HG02884 (cell line): ENCODE measurements around the gene IBA57.
"Not testable (repeated sequence)": the region's sequence is repeated elsewhere in the genome, so short reads cannot be mapped to it uniquely, and the experiment has no call there.

Source experiments
- ATAC-seq: cut with Tn5 transposase; IDR thresholded peaks from one replicate; pipeline ENCODE4 v1.9.1; 2021; ENCODE audit warnings: mild to moderate bottlenecking, moderate library complexity; ENCODE audit not compliant: unreplicated experiment

Gene IBA57

GRCh38 chr1:228184152-228184551 is 18.5 kb downstream of the IBA57 start:
- no peak for ATAC-seq

DNA sequence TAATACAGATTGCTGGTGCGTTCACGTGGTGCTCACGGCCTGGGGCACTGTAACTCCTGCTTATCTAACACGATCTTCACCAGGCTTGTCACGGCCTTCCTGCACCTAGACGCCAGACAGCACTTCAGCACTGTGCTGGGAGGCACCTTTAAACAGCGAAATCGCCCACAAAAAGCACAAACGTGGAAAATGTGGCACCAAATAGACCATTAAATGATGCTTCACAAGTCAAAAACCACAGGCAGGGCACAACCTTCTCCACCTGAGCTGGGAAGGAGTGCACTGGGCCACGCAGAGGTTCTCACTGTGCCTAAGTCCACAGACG is 20.0 kb downstream of the IBA57 start:
- no peak for ATAC-seq

DNA sequence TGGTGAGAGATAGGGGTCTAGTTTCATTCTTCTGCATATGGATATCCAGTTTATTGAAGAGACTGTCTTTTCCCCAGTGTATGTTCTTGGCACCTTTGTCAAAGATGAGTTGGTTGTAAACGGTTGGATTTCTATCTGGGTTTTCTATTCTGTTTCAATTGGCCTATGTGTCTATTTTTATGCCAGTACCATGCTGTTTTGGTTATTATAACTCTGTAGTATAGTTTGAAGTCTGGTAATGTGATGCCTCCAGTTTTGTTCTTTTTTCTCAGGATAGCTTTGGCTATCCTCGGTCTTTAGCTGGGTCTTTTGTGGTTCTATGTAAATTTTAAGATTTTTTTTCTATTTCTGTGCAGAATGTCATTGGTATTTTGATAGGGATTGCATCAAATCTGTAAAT is 22.6 kb downstream of the IBA57 start:
- not testable (repeated sequence) for ATAC-seq

GRCh38 chr1:228190182-228190581 is 24.6 kb downstream of the IBA57 start:
- no peak for ATAC-seq

DNA sequence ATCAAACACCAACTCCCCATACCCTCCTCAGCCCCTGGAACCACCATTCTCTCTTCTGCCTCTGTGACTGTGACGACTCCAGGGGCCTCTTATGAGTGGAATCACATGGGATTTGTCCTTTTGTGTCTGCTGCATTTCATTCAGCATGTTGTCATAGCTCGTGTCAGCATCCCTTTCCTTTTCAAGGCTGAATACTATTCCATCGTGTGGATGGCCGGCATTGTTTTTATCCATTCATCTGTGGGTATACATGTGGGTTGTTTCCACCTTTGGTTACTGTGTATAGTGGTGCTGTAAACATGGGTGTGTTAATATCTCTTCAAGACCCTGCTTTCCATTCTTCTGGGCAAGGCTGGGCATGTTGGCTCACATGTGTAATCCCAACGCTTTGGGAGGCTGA is 25.2 kb downstream of the IBA57 start:
- ATAC-seq: no peak

DNA sequence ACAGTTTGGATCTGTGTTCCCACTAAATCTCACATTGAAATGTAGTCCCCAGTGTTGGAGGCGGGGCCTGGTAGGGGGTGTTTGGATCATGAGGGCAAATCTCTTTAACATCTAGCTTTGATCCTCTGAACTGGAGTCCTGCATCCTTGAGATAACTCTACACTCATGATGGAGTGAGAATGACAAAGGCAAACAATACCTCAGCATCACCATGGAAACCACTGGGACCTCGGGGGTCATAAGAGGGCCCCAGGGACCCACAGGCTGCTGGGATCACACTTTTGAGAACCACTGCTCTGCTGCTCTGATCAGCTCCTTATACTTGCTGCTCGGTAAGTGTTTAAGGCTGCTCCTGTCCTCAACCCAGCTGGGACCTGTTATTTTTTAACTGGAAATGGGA is 28.8 kb downstream of the IBA57 start:
- no peak for ATAC-seq

GRCh38 chr1:228194921-228195812 is 29.6 kb downstream of the IBA57 start:
- no peak for ATAC-seq

DNA sequence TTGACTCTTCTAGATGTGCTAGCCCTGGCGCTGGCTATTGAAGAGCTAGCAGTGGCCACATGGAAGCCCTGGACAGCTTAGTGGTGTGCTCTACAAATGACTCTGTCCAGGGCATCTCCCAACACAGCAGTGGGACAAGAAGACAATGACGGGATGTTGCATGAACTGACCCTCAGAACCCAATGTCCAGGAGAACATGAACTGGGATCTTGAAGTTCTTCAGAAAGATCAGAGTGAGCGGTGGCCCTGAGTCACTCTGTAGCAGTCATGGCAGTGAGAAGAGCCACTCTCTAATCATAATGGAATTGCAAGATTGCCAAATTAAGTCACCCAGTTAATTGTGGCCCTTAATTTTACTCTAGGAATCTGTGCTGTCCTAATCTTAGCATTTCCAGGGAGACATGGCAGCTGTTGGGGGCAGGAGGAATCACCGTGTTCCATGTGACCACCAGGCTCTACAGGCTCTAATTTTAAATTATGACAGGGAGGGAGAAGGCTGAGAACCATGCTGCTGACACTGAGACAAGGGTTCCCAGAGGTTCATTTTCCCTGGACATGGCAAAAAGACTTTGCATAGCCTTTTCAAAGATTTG is 32.0 kb downstream of the IBA57 start:
- no peak for ATAC-seq

GRCh38 chr1:228198977-228199590 is 33.5 kb downstream of the IBA57 start:
- no peak for ATAC-seq

DNA sequence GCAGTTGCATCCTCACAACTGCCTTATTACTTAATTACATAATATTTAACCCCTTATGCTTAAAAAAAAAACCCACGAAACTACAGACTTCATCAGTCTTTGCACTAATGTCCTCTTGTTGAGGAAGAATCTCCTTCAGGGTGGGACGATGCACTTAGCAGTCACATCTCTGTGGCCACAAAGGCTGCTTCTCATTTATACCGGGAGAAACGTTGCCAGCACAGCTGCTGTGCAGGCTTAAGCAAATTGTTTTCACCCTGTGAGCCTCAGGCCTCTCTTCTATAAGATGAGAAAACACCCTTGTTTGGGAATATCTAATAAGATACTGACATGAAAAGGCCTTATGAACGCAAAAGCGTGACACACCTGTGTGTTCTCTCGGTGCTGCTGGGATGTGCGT is 39.4 kb downstream of the IBA57 start:
- no peak for ATAC-seq

DNA sequence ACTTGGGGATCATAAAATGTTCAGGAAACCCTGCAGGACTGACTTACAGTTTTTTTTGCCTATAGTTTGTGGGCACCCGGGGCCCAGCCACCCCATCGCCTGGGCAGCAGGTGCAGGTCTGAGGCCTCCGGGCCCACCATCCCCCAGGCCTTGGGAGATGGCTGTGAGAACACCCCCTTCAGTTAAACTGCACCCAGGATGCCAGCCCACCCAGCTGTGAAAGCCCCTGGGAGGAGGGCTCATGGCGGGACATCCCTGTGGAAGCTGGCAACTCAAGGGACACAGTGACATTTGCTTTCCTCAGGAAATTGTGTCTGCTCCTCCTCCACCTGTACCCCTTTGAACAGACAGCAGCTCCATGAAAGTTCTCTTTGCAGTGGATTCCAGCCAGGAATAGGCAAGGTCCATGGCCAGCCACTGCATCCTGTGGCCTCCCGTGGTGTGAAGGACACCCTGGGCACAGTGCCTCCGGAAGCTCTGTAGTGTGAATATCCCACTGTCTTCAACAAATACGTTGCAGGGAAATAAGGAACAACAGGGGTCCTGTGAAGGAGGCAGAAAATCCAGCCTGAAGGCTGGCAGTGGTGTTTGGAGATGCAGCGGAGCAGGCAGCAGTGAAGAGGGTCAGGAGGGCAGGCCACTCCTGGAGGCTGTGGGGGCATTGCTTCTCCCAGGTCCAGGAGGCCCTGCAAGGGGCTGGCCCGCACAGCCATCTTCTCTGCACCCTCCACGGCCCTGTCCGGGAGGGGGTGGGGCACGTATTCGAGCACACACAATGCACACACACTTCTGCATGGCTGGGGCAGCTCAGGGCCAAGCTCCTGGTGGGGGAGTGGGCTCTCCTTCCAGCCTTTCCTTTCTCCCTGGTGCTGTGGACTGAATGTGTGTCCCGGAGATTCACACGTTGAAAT is 40.2 kb downstream of the IBA57 start:
- ATAC-seq: no peak

- ATAC-seq: no peak
Measured at GRCh38 chr1:228206582-228207351, 41.2 kb downstream of the IBA57 start.

DNA sequence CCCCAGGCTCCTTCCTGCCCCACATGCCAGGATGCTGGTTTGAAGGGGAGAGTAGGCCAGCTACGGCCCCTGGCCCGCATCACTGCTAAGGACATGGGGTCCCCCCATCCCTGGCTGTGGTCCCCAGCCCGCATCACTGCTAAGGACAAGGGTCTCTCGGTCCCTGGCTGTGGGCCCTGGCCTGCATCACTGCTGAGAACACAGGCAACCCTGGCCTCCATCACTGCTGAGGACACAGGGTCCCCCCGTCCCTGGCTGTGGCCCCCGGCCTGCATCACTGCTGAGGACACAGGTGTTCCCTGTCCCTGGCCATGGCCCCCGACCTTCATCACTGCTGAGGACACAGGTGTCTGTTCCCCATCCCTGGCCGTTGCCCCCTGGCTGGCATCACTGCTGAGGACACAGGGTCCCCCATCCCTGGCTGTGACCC is 41.8 kb downstream of the IBA57 start:
- no peak for ATAC-seq

- no peak for ATAC-seq
Measured at GRCh38 chr1:228207851-228208821, 42.5 kb downstream of the IBA57 start, which contains the start of gene OBSCN. Gene OBSCN, plus strand, starts transcription at chr1:228208044. Its CDS starts 3,740 bp downstream, at chr1:228211784.

- no peak for ATAC-seq
Measured at GRCh38 chr1:228208831-228209551, 43.4 kb downstream of the IBA57 start.

- no peak for ATAC-seq
Measured at GRCh38 chr1:228209657-228210056, 44.1 kb downstream of the IBA57 start.

- no peak for ATAC-seq
Measured at GRCh38 chr1:228210076-228210651, 44.6 kb downstream of the IBA57 start.
